NT2/D1 (cell line): ENCODE data around the gene KRT34.

Source experiments
- YY1 ChIP-seq: IDR thresholded peaks from 2 replicates; pipeline ENCODE4 v1.6.1; 2011; ENCODE audit not compliant: insufficient read length, insufficient read depth
- ZNF274 ChIP-seq: IDR thresholded peaks from 2 replicates; pipeline ENCODE4 v1.6.1; 2011; ENCODE audit warnings: mild to moderate bottlenecking, low read depth, low read length

DNA sequence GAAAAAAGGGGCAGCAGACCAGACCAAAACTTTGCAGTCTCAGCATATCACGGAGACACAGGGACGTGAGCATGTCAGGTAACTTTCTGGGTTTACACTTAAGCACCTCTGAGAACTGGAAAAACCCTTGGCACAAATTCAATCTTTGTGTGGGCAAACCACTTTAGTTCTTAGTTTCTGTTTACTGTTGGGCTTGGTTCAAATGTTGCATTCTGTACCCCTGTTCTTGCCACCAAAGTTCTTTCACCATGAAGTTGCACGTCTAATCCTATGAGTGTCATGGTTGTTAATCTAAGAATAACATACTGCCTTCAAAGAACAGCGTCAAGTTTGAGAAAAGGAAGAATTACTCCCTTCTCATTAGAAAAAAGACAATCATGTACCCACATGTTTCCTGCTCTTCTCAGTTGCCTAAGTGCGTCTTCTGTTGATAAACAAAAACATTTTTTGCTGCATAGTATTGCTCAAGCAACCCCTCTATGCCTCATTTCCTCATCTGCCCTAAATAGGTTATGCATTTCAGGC lies 43.1 kb downstream of the KRT34 start:
- TF ChIP-seq YY1, result no peak
- TF ChIP-seq ZNF274, result no peak
